ENCODE data around the gene CDH22. TPM values are rescaled to one million over a fixed set of nuclear protein-coding genes. Genes with fewer than 3 reads are reported as not detected.

The CDH22 gene
- total and polyA plus RNA-seq, 2 donors (not counting 1 experiment from before 2014, with no cell fraction given) = not detected

DNA sequence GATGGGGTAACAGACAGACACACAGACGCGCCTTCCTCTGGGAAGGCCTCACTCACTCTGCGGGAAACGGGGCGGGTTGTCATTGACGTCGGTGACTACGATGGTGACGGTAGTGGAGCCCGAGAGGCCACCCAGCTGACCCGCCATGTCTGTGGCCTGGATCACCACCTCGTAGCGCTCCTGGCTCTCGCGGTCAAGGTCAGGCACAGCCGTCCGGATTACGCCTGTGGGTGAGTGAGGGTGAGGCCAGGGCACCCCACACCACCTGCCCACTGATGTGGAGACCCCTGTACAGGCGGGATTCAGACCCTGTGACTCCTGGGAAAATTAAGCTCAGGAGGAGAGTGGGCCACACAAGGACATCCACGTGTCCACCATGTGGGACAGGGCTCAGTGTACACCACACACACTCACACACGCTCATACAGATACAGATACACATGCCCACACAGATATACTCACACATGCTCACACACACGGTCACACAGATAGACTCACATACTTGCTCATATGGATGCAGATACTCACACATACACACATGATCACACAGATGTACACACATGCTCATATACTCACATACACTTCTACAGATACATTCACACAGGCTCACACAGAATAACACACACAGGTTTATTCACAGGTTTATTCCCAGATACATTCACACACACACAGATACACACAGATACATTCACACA, 91.4 kb downstream of the CDH22 start:
- no peaks in the 10 kb centered on the region for H4K20me1 ChIP-seq (ENCODE audit: control insufficient read depth, extremely low read depth, insufficient read depth, low read length)
- H3K79me2 ChIP-seq (ENCODE audit: control insufficient read depth, insufficient read depth, low read length) = no peaks in the 10 kb centered on the region
- peaks cover 2% of the 10 kb centered on the region for H3K4me1 ChIP-seq (ENCODE audit: control insufficient read depth, extremely low read depth, insufficient read depth, low read length)
- no peaks in the 10 kb centered on the region for H3K36me3 ChIP-seq (ENCODE audit: control insufficient read depth, insufficient read depth, low read length)
- H3K4me2 ChIP-seq (ENCODE audit: extremely low read depth, insufficient read depth, low read length) = no peak overlapping the region
- H3K27me3 ChIP-seq (ENCODE audit: control insufficient read depth, insufficient read depth, low read length) = peaks cover 4% of the 10 kb centered on the region
- no peaks in the 10 kb centered on the region for H3K9me3 ChIP-seq (ENCODE audit: control insufficient read depth, insufficient read depth, low read depth, low read length)
- no peak overlapping the region for H3K4me3 ChIP-seq (replicated peaks in 1 of 4; ENCODE audit: control extremely low read depth in 1 of 4, insufficient read depth in 1 of 4, low read depth in 3 of 4, low read length in 4 of 4)
- TF ChIP-seq CTCF (conservative IDR thresholded peaks at IDR 0.05 in 1 of 2, IDR thresholded peaks at IDR 0.05 in 1 of 2; ENCODE audit: low read depth in 1 of 2, low read length in 2 of 2) = no peak
- TF ChIP-seq EZH2 (IDR thresholded peaks at IDR 0.05; ENCODE audit: low read length, missing control alignments) = no peak
- H2AFZ ChIP-seq (ENCODE audit: low read length) = no peak overlapping the region
- no peak for DNase-seq (ENCODE audit: low read depth in 2 of 2)
- H3K9ac ChIP-seq (ENCODE audit: insufficient read depth, low read length) = no peak overlapping the region
- no peak overlapping the region for H3K27ac ChIP-seq (ENCODE audit: insufficient read depth, low read length)

DNA sequence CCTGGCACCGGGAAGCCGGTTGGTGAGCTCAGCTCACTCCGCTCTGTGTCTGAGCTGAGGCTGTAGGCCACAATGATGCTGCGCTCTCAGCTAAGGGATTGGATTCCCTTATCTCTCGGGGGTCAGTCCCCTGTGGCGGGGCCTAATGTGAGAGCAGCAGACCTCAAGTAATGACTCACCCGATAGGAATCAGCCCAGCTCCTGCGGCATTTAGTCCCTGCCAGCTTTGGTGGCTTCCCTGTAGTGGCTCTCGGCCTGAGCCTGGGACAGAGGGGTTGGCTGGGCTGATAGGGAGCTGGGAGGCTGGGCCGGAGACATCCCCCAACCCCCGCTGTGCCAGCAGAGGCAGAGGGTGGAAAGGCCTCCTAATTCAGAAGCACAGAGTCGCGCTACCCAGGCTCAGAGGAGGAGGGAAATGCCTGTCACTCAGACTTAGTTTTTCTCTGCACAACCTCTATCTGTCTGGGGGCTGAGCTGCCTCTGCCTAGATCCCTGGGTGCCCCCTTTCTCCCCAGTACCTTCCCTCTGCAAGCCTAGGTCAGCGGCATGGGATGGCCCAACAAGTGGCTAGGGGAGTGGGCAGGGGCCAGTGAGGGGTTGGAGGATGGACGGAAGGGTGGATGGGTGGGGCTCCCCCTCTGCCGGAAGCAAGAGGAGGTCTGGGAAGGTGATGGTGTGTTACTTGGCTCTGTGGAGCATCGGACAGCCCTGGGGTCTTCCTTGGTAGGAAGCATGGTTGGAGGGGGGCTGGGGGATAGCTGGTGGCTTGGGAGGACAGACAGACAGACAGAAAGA, 92.2 kb downstream of the CDH22 start:
- Histone ChIP-seq H2AFZ (ENCODE audit: low read length) (no peak overlapping the region), H3K27me3 (ENCODE audit: control insufficient read depth, insufficient read depth, low read length) (peaks cover 6% of the 10 kb centered on the region), H3K79me2 (ENCODE audit: control insufficient read depth, insufficient read depth, low read length) (no peaks in the 10 kb centered on the region), H3K9me3 (ENCODE audit: control insufficient read depth, insufficient read depth, low read depth, low read length) (no peaks in the 10 kb centered on the region), H3K9ac (ENCODE audit: insufficient read depth, low read length) (no peak overlapping the region), H3K36me3 (ENCODE audit: control insufficient read depth, insufficient read depth, low read length) (no peaks in the 10 kb centered on the region), H3K4me2 (ENCODE audit: extremely low read depth, insufficient read depth, low read length) (no peak overlapping the region), H3K4me1 (ENCODE audit: control insufficient read depth, extremely low read depth, insufficient read depth, low read length) (peaks cover 2% of the 10 kb centered on the region), H4K20me1 (ENCODE audit: control insufficient read depth, extremely low read depth, insufficient read depth, low read length) (no peaks in the 10 kb centered on the region), H3K4me3 (replicated peaks in 1 of 4; ENCODE audit: control extremely low read depth in 1 of 4, insufficient read depth in 1 of 4, low read depth in 3 of 4, low read length in 4 of 4) (no peak overlapping the region), H3K27ac (ENCODE audit: insufficient read depth, low read length) (no peak overlapping the region)
- no peak for TF ChIP-seq CTCF (conservative IDR thresholded peaks at IDR 0.05 in 1 of 2, IDR thresholded peaks at IDR 0.05 in 1 of 2; ENCODE audit: low read depth in 1 of 2, low read length in 2 of 2)
- DNase-seq (ENCODE audit: low read depth in 2 of 2) = peak; percentile 8 to 59

GRCh38 chr20:46214824-46215488, 93.3 kb downstream of the CDH22 start:
- Histone ChIP-seq H3K4me3 (replicated peaks in 1 of 4; ENCODE audit: control extremely low read depth in 1 of 4, insufficient read depth in 1 of 4, low read depth in 3 of 4, low read length in 4 of 4) (no peak overlapping the region), H3K9ac (ENCODE audit: insufficient read depth, low read length) (no peak overlapping the region), H4K20me1 (ENCODE audit: control insufficient read depth, extremely low read depth, insufficient read depth, low read length) (no peaks in the 10 kb centered on the region), H2AFZ (ENCODE audit: low read length) (no peak overlapping the region), H3K27ac (ENCODE audit: insufficient read depth, low read length) (no peak overlapping the region), H3K36me3 (ENCODE audit: control insufficient read depth, insufficient read depth, low read length) (no peaks in the 10 kb centered on the region), H3K9me3 (ENCODE audit: control insufficient read depth, insufficient read depth, low read depth, low read length) (no peaks in the 10 kb centered on the region), H3K4me2 (ENCODE audit: extremely low read depth, insufficient read depth, low read length) (no peak overlapping the region), H3K79me2 (ENCODE audit: control insufficient read depth, insufficient read depth, low read length) (no peaks in the 10 kb centered on the region), H3K27me3 (ENCODE audit: control insufficient read depth, insufficient read depth, low read length) (peaks cover 6% of the 10 kb centered on the region), H3K4me1 (ENCODE audit: control insufficient read depth, extremely low read depth, insufficient read depth, low read length) (peaks cover 2% of the 10 kb centered on the region)
- no peak for TF ChIP-seq CTCF (conservative IDR thresholded peaks at IDR 0.05 in 1 of 2, IDR thresholded peaks at IDR 0.05 in 1 of 2; ENCODE audit: low read depth in 1 of 2, low read length in 2 of 2)
- no peak for TF ChIP-seq EZH2 (IDR thresholded peaks at IDR 0.05; ENCODE audit: low read length, missing control alignments)
- no peak for DNase-seq (ENCODE audit: low read depth in 2 of 2)
